Neural crest cell (in vitro differentiated cells): ENCODE data around the gene KIAA0319L. TPM values are rescaled to one million over a fixed set of nuclear protein-coding genes. Genes with fewer than 3 reads are reported as not detected.

Experiments
- DNase-seq: peaks from one replicate; pipeline ENCODE4 v3.0.0; 2021; ENCODE audit warnings: low read depth, mixed read lengths, low spot score
- H3K27ac Mint-ChIP-seq: one replicate; pipeline ENCODE4 v1.8.0; 2021; ENCODE audit warnings: mild to moderate bottlenecking, mixed read lengths; ENCODE audit not compliant: unreplicated experiment
- H3K27me3 Mint-ChIP-seq: 2 replicates; pipeline ENCODE4 v1.8.0; 2021; ENCODE audit warnings: low read depth, mild to moderate bottlenecking, mixed read lengths
- H3K36me3 Mint-ChIP-seq: 2 replicates; pipeline ENCODE4 v1.8.0; 2021; ENCODE audit warnings: low read depth, mild to moderate bottlenecking, mixed read lengths
- H3K4me1 Mint-ChIP-seq: 2 replicates; pipeline ENCODE4 v1.8.0; 2021; ENCODE audit warnings: mixed read lengths
- H3K4me3 Mint-ChIP-seq: one replicate; pipeline ENCODE4 v1.8.0; 2021; ENCODE audit warnings: mild to moderate bottlenecking, mixed read lengths
- H3K9me3 Mint-ChIP-seq: 2 replicates; pipeline ENCODE4 v1.8.0; 2021; ENCODE audit warnings: mixed read lengths
- CTCF ChIP-seq: fragments of 200-600 bp; sonication (generic); conservative IDR thresholded peaks from 2 replicates; pipeline ENCODE4 v1.5.0; 2021; ENCODE audit warnings: antibody characterized with exemption, mild to moderate bottlenecking
- total RNA-seq: library from RNA; stranded (reverse); gene quantifications from 2 replicates; pipeline ENCODE4 v1.2.1, GENCODE V29; 2021

The KIAA0319L gene
- total RNA-seq, 1 donor from 2014 or later, result 54.2 TPM

- Mint-ChIP-seq H3K4me3 (no peak overlapping the region), H3K36me3 (peaks cover 12% of the 10 kb centered on the region), H3K27ac (peak overlapping the region; percentile 47), H3K27me3 (no peaks in the 10 kb centered on the region), H3K4me1 (peaks cover 30% of the 10 kb centered on the region), H3K9me3 (no peaks in the 10 kb centered on the region)
- DNase-seq, result no peak
- TF ChIP-seq CTCF, result no peak
Measured at GRCh38 chr1:35600593-35600992, 43.4 kb upstream of the KIAA0319L start.

GRCh38 chr1:35599411-35599810, 42.2 kb upstream of the KIAA0319L start:
- Mint-ChIP-seq H3K27ac (no peak overlapping the region), H3K4me3 (no peak overlapping the region)

GRCh38 chr1:35598895-35599294, 41.7 kb upstream of the KIAA0319L start:
- no peak overlapping the region for H3K4me3 Mint-ChIP-seq
- no peak for DNase-seq
- H3K9me3 Mint-ChIP-seq, result no peaks in the 10 kb centered on the region
- H3K27me3 Mint-ChIP-seq, result no peaks in the 10 kb centered on the region
- H3K27ac Mint-ChIP-seq, result peak overlapping the region; percentile 37
- H3K36me3 Mint-ChIP-seq, result peaks cover 9% of the 10 kb centered on the region
- H3K4me1 Mint-ChIP-seq, result peaks cover 17% of the 10 kb centered on the region
- TF ChIP-seq CTCF, result no peak

More at GRCh38 chr1:35599411-35599810, 42.2 kb upstream of the KIAA0319L start:
- Mint-ChIP-seq H3K36me3 (peaks cover 12% of the 10 kb centered on the region), H3K27me3 (no peaks in the 10 kb centered on the region), H3K4me1 (peaks cover 22% of the 10 kb centered on the region), H3K9me3 (no peaks in the 10 kb centered on the region)
- DNase-seq, result no peak
- TF ChIP-seq CTCF, result no peak

- Mint-ChIP-seq H3K36me3 (peaks cover 3% of the 10 kb centered on the region), H3K9me3 (no peaks in the 10 kb centered on the region), H3K27me3 (no peaks in the 10 kb centered on the region), H3K4me1 (peaks cover 15% of the 10 kb centered on the region), H3K4me3 (no peak overlapping the region), H3K27ac (no peak overlapping the region)
- DNase-seq, result no peak
- TF ChIP-seq CTCF, result no peak
Measured at GRCh38 chr1:35597870-35598269, 40.7 kb upstream of the KIAA0319L start.

GRCh38 chr1:35595684-35596083, 38.5 kb upstream of the KIAA0319L start:
- Mint-ChIP-seq H3K9me3 (no peaks in the 10 kb centered on the region), H3K36me3 (peaks cover 6% of the 10 kb centered on the region), H3K4me1 (peaks cover 15% of the 10 kb centered on the region), H3K4me3 (no peak overlapping the region), H3K27me3 (no peaks in the 10 kb centered on the region), H3K27ac (no peak overlapping the region)
- no peak for TF ChIP-seq CTCF
- DNase-seq, result no peak
